GM23248 (cell line): Measurements from ENCODE around the gene COL9A3.

Experiments used
- EZH2 ChIP-seq: fragments of 200-600 bp; sonication (generic); IDR thresholded peaks from 2 replicates; pipeline ENCODE4 v1.6.1; 2018; ENCODE audit warnings: antibody characterized with exemption, mild to moderate bottlenecking; ENCODE audit not compliant: insufficient read depth, poor library complexity, severe bottlenecking
- EZH2phosphoT487 ChIP-seq: fragments of 200-600 bp; sonication (generic); IDR thresholded peaks from 2 replicates; pipeline ENCODE4 v1.6.1; 2018; ENCODE audit warnings: antibody characterized with exemption, moderate library complexity, mild to moderate bottlenecking, low read depth; ENCODE audit not compliant: insufficient read depth

GRCh38 chr20:62795023-62795761, 21.7 kb upstream of the COL9A3 start:
- no peak for TF ChIP-seq EZH2
- TF ChIP-seq EZH2phosphoT487, result no peak
